HUDEP-2 (cell line): ENCODE measurements around the gene BGN.

Experiments
- DNase-seq, 76 experiments: peaks; one replicate each; lab custom pipeline; 2025; ENCODE audit not compliant: unreplicated experiment in 76 of 76; lab: John Stamatoyannopoulos, UW

BGN gene

DNA sequence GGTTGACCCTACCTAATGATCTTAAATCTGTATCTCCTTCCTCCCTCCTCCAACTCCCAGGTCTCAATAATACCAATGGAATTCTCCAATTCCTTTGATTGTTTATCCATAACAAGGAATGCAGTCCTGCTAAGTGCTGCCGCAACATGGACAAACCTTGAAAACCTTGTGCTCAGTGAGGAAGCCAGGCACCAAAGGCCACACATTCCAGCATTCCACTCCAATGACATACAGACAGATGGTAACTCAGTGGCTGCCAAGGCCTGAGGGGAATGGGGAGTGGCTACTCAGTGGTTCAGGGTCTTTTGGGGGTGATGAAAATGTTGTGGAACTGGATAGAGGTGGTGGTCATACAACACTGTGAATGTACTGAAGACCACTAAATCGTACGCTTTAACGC is 34.8 kb upstream of the BGN start:
- no peak for DNase-seq

DNA sequence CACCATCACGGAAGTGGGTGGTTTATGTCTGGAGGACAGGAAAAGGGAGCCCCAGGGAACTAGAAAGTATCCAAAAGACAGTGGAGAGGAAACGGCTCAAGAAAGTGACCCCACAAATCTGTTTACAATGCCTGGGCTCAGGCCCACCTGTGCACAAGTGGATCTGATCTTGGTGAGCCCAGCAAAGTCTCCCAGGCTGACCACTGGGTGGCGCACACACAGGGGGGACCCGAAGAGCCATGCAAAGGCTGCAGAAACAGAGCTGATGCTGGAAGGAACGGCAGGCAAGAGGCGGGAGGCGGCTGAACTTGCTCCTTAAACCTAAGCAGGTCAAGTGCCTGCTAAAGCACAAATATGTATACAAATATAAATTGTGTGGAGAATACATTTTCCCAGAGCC is 34.0 kb upstream of the BGN start:
- peak in 38 of 76 experiments; percentile 0 to 37 (median 12) for DNase-seq

DNA sequence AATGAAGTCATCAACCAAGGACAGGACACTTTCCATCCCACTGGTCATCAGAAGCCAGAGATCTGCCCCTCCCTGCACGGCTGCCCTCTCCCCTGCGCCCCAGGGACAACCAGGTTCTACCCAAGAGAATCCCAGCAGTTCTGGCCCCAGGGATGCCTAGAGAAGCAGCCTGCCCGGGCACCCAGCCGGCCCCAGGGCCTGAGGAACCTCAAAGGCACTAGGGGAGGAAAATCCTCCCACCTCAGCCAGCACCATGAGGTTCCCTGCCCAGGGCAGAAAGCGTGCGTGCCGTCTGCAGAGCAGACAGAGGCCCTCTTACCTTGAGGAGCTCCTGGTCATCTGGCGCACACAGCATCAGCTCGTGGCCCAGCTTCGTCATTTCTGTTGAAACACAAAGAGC is 32.5 kb upstream of the BGN start:
- DNase-seq: no peak

DNA sequence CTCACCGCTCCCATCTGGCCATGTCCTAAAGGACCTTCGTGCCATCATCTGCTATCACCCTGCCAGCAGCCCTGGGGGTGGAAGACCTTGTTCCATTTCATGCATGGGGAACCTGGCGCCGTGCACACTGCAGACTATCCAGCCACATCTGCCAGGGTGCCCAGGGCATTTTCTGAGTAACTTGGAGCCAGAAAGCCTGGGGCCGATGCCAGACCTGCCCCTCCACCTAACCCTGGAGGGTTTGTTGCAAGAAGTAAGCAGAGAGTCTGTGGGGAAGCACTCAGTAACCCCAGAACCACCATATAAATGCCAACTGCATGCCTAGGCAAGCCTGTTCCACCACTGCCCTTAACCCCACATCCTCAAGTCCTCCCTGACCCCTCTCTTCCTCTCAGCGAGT is 31.7 kb upstream of the BGN start:
- DNase-seq: no peak

DNA sequence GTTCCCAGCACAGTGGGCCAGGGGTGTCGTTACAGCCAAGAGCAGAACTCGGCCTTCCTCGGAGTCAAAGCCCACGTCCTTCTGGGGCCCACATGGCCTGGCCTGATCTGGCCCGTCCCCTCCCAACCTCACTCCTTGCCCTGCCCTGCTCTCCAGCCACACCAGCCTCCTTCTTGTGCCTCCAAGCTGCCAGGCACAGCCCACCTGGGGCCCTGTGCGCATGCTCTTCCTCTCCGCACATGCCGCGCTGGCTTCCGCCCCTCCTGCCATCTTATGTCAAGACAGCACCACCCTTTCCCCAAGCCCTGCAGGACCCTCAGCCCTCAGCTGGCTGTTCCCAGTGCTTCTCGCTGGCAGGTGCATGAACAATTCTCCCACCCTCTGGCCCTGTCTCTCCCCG is 31.2 kb upstream of the BGN start:
- DNase-seq: no peak

DNA sequence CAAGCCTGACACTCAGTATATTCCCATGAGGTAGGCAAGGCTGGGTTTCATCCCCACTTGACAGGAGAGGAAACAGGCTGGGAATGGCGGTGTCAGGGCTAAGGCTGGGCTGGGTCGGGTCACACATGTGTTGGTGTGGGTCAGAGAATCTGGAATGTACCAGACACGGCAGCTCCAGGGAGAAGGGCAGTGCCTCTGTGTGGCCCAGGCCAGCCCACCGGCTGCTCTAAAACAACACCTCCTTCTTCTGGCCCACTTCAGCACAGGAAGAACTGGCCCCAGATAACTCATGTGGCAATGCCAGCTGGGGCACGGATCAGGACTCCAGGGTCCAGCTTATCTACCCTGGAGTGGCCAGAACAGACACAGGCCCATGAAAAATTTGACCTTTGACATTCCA is 30.7 kb upstream of the BGN start:
- DNase-seq: no peak

DNA sequence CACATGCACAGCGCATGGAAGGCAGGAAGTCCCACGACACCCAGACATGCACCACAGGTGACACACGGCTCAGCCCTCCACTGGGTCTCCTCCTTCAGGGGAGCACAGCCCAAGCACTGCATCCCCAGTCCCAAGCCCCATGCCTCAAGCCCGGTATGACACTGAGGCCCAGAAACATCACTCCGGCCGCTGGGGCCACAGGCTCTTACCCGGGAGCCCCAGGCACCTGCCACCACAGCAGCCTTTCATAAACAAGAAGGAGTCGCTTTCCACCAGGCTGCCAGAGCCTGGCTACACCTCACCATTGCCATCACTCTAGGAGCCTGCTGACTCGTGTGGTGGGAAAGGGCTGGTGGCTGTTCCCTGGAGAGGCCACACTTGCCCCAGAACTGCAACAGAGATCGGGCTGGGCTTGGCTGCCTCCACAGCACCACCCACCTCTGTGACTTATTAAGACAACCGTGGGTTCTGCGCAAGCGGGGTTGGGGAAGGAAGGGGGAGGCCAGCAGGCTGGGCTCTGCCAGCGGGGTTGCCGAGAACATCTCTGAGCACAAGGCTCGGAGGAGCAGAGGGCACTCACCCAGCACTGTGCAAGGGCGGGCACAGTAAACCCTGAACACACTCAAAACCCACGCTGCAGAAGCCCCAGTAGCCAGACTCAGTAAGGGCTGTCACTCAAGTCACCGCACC is 28.9 kb upstream of the BGN start:
- no peak for DNase-seq

DNA sequence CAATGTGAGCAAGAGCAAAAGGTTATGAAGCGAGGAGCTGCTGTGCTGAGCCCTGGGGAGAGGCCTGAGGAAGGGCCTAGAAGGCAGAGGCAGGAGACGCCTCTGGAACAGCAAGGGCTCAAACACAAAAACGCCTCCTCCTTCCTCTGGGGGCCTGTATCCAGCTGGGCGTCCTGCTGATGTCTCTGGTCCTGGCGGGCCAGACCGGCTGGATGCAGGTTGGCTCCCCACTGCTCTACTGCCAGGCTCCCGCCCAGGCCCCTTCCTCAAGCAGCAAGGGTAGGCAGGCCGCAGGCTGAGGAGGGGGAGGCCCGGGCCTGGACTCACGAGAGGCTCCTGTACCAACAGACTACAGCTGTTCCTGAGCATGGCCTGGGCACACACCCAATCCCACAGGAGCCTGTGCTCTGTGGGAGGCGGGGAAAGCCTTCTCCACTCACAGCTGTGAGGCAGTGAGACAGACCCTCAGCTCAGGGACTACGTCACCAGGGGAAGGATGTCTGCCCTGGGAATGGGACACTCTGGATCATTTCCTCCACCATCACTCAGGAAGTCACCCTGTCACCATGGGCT is 26.7 kb upstream of the BGN start:
- no peak for DNase-seq

DNA sequence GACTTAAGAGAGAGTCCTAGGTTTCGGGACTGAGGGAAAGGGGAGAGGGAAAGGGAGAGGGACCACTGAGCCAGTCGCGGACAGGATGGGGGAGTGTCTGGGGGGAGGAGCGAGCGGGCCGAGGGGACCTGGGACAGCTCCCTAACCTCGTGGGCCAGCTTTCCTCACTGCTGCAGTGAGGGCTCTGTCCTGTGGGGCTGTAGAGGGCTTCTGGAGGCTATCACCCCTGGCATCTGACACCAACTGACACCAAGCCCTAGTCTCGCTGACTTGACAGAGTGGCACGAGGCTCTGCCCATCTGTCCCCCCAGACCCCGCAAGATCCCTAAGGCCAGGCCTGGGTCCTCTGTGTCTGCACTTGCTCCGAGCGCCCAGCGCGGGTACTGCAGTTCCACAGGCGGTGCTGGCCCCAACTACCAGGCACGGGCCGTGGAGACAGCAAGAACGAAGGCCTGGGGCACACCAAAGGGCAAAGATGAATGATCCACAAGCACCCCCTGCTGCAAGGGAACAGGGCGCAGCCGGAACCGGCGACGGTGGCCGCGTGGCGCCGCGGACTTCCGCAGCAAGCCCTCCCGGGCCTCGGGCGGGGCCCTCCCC is 24.9 kb upstream of the BGN start:
- peak in 40 of 76 experiments; percentile 1 to 51 (median 20) for DNase-seq

DNA sequence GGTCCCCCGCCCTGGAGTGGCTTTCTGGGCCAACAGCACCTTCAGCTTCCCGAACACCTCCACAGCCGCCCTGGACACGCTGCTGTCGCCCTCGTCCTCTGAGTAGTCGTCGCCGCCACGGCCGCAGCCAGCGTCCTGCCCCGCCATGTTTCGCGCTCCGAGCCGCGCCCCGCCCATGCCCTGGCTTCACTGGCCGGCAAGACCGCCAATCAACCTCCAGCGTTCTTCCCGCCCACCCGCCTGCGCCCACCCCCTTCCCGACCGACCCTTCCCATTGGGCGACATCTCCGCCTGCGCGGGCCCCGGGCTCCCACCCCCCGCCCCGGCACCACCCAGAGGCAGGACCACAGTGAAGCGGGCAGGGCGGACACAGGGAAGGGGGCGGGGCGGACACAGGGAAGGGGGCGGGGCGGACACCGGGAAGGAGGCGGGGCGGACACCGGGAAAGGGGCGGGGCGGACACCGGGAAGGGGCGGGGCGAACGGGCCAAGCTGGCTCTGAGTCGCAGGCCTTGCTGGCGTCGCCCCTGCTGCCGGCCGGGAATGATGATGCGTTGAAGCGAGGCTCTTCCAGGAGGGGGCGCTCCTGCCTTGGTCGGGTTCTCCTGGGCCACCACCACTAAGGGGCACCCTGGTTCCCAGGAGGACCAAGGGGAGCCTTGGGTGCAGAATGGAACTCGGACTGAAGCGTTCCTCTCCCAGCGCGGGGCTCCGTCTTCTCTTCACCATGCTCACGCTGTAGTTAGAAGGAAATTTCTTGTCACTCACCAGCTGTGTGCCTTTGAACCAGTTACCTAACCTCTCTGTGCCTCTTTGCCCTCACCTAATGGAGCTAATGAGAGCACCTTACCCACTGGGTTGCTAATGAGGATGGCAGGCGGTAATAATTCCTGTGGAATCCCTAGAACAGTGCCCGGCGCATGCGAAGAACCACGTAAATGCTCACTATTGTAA is 24.1 kb upstream of the BGN start, which contains the start of gene HAUS7:
Gene HAUS7 (minus strand): TSS at position 166 of the 953 bp plus-strand sequence. CDS start 19 bp downstream, at position 147.
- peak; percentile 2 to 94 (median 82) for DNase-seq

DNA sequence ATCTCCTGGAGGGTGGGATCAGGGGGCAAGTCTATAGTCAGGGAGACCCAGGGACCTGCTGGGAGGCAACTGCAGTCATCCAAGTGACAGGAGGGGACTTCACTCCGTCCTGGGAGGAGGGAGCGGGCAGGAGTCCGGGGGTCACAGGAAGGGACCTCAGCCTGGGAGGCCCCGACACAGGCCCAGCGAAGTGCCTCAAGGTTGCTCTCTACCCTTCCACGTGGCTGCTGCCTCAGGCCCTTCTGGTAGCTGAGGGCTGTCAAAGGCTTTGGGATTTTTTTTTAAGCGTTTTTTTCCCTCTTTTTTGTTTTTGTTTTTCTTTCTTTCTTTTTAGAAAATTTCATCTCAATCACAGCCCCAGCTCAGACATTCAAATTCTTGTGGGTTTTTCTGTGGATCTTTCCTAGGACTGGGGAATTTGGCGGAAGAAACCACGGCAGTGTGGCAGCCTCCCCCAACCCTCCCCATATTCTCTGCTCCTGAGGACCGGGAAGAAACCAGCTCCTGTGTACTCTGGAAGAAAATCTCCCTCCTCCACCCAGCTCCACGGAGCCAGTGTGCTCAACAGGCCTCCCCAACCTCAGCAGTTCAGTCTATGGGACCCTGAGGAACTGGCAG is 23.0 kb upstream of the BGN start:
- DNase-seq: no peak

DNA sequence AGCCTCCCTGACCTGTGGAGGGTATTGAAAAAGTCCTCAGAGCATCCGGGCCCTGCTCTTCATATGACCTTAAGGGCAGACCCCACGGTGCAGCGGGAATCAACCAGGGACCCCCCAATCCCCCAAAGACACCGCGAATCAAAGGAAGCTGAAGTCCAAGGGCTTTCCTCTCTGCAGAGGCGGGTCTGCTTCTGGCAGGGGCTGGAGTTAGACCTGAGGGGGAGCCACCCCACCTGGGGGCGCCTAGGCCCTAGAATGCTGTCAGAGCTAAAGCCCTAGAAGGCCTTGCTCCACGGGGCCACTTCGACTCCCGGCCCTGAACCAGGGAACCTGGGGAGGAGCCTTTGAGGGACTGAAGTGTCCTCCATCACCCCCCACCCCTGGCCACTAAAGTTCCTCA is 21.7 kb upstream of the BGN start:
- no peak for DNase-seq

DNA sequence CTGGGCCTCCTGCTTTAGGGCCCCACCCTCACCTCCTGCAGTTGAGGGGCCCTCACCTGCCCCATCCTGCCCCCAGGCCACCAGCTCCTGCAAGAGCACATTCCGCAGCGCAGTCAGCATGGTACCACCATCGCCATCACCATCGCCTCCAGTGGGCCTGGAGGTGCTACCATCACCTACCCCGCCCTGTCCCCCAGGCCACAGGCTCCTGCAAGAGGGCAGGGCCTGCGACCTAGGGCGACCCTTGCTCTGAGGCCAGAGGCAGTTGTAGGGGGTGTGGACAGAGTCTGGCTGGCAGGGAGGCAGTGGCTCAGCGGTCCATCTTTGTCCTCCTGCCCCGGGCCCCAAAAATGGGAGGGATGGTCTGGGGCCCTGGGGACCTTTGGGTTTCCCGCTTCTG is 20.5 kb upstream of the BGN start:
- no peak for DNase-seq

DNA sequence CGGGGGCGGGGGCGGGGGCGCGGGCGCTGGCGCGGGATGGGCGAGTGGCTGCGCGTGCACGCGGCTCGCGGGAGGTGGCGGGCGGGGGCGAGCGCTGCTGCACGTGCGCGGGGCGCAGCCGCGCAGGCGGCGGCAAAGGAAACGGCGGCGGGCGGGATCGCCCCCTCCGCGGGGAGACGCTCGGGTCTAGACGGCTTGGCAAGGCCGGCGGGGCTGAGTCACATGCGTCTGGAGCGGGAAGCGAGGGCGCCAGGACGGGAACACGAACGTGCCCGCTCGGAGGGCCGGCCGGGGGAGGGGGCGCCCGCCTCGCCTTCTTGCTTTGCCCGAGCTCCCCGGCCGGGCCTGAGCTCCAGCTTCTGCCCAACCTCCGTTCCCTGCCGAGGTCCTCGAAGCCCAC is 20.1 kb upstream of the BGN start:
- no peak for DNase-seq

DNA sequence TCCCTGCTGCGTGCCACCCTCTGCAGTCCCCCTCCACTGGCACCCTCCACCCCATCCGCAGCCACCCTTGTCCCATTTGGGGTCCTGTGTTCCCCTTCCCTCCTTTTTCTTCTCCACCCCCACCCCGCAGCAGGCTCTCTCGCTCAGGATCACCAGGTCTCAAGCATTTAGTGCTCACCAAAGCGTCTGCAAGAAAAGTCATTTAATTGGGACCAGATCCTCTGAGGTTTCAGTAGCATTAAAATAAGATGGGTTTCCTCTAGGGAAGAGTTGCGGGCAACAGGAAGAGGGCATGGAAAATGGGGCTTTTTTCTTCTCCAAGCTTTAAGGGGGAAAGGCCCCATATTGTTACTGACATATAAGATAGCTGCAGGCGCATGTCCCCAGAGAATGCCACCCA is 19.5 kb upstream of the BGN start:
- DNase-seq: no peak

DNA sequence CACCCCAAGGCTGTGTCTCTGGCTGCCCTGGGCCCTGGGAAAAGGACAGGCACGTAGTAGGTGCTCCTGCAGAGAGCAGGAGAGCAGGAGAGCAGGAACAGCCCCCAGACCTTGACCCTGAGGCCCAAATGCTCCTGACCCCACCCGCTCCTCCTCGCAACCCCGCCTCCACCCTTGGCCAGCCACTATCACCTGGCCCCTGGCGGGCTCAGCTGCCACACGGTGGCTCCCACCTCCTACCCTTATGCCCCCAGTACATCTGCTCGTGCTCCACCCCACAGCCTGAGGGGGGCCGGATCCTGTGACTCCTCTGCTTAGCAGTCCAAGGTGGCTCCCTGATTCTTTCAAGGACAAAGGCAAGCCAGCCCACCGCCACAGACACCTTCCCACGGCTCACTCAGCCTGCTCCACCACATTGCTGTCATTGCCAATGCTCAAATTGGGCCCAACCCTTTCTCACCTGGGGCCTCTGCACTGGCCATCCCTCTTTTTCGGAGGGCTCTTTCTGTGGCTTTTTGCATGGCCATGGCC is 19.0 kb upstream of the BGN start:
- no peak for DNase-seq

DNA sequence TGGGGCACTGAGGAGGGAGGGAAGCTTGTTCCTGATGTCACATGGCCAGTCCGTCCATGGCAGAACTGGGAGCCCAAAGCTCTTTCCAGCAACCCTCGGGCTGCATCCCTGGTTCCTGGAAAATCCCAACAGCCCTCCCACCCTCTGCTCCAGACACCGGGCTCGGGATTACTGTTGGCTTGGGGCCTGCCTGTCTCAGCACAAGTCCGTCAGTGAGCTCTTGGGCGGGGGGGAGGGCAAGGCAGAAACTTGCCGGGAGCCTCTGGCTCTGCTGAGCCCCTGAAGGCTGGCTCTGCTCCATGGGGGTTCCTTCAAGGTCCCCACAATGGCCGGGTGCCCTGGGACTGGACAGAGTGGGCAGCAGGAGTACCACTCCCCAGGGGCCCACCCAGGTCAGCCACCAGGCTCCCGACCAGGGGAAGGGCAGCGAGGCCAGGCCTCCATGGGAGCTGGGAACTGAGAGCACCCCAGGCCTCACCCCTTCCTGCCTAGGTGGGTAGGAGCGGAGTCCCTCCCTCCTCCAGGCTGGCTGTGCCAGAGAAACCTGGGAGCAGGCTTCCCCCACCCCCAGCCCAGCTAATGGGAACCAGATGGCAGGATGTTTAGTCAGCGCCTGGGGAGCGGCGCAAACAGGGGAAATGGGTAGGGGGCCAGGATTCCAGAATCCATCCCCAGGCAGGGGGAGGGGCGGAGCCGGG is 18.0 kb upstream of the BGN start:
- no peak for DNase-seq

DNA sequence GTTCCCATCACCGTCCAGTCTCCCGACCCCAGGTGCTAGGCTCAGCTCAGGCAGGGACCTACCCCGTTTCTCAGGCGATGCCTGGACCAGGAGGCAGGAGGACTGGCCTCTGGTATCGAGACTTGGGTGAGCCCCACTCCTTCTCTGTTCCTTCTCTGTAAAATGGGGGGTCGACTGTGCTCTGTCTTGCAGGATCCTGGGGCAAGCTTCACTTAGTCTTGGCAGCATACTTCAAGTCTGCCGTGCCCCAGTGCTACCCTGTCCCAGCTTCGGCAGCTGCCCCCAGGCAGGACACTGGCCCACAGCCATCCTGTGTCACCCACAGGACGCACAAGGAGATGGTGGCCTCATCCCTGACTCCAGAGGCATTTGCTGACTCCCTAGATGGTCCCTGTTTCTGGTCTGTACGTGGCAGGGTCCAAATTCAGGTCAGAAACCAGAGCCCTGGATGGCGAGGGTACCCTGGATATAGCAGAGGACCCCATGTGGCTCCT is 17.4 kb upstream of the BGN start:
- DNase-seq: no peak

DNA sequence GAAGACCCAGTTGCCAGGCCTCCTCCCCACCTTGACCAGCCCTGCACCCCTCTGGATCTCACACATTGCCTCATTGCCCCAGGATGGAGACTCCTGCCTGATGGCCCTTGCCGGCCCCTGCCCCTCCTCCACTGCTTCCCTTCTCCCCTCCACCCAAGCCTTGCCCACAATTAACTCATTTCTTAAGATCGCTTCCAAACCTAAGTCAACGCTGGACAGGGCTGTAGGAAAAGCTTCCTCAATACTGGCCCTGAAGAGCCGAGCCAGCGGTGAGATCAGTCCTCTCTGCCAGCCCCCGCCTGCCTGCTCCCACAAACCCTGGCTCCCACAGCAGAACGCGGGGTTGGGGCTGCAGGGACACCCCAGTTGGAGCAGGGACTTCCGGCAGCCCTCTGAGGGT is 16.9 kb upstream of the BGN start:
- no peak for DNase-seq

DNA sequence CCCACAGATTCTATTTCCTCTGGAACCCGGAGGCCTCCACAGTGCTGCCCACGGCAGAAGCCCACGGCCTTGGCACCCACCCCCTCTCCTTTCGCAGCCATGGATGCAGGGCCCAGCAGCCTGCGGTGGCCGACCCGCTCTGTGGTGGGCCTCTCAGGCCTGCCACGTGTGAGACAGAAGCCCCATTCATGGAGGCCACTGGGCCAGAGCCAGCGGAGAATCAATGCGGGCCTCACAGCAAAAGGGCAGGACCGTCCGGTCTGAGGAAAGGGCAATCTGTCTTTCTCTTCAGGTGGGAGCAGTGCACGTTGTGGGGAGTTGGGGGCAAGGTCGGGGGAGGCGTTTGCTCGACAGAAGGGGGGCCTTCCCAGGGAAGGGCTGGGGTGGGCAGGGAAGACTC is 16.0 kb upstream of the BGN start:
- no peak for DNase-seq
